Parathyroid adenoma (tissue), 2 donors: ENCODE measurements around the gene VARS1.
"Not testable (repeated sequence)": the region's sequence is repeated elsewhere in the genome, so short reads cannot be mapped to it uniquely, and the experiment has no call there.

Experiments
- H2AFZ ChIP-seq: fragments of 300-600 bp; sonication (generic); one replicate; pipeline ENCODE4 v1.7.0; 2017; ENCODE audit warnings: antibody characterized with exemption, mild to moderate bottlenecking
- H3K27ac ChIP-seq: fragments of 300-600 bp; sonication (generic); one replicate; pipeline ENCODE4 v1.7.0; 2017
- H3K27me3 ChIP-seq: fragments of 300-600 bp; sonication (generic); one replicate; pipeline ENCODE4 v1.7.0; 2017; ENCODE audit warnings: low read length; ENCODE audit not compliant: control insufficient read depth, insufficient read depth
- H3K36me3 ChIP-seq: fragments of 300-600 bp; sonication (generic); one replicate; pipeline ENCODE4 v1.7.0; 2017; ENCODE audit warnings: low read length; ENCODE audit not compliant: control insufficient read depth, insufficient read depth
- H3K4me1 ChIP-seq: fragments of 300-600 bp; sonication (generic); one replicate; pipeline ENCODE4 v1.7.0; 2017; ENCODE audit warnings: control low read depth
- H3K4me2 ChIP-seq: fragments of 300-600 bp; sonication (generic); one replicate; pipeline ENCODE4 v1.7.0; 2017; ENCODE audit warnings: low read length
- H3K4me3 ChIP-seq: fragments of 300-600 bp; sonication (generic); one replicate; pipeline ENCODE4 v1.7.0; 2017; ENCODE audit warnings: low read depth, low read length
- H3K79me2 ChIP-seq: fragments of 300-600 bp; sonication (generic); one replicate; pipeline ENCODE4 v1.7.0; 2017; ENCODE audit warnings: control low read depth
- H3K9ac ChIP-seq: fragments of 300-600 bp; sonication (generic); one replicate; pipeline ENCODE4 v1.7.0; 2017; ENCODE audit warnings: mild to moderate bottlenecking
- H3K9me3 ChIP-seq: fragments of 300-600 bp; sonication (generic); one replicate; pipeline ENCODE4 v1.7.0; 2017; ENCODE audit warnings: low read length; ENCODE audit not compliant: control insufficient read depth
- CTCF ChIP-seq: fragments of 300-600 bp; sonication (generic); IDR thresholded peaks from one replicate; pipeline ENCODE4 v1.7.0; 2017; ENCODE audit warnings: antibody characterized with exemption, mild to moderate bottlenecking
- donor health status: primary hyperparathyroidism.

VARS1 gene

GRCh38 chr6:31794294-31794865 is 1.2 kb downstream of the VARS1 start:
- Histone ChIP-seq H2AFZ (peak overlapping the region; percentile 98), H3K9me3 (no peaks in the 10 kb centered on the region), H3K36me3 (no peaks in the 10 kb centered on the region), H3K27me3 (no peaks in the 10 kb centered on the region), H3K4me1 (peaks cover 8% of the 10 kb centered on the region), H3K4me2 (peak overlapping the region; percentile 85), H3K4me3 (peak overlapping the region; percentile 86), H3K79me2 (no peaks in the 10 kb centered on the region), H3K9ac (peak overlapping the region; percentile 89), H3K27ac (peak overlapping the region; percentile 68)
- no peak for TF ChIP-seq CTCF

- not testable (repeated sequence) for H3K4me2 ChIP-seq, H3K4me3 ChIP-seq, H3K4me1 ChIP-seq, H3K9ac ChIP-seq, H3K27me3 ChIP-seq, H2AFZ ChIP-seq, H3K36me3 ChIP-seq, H3K79me2 ChIP-seq, H3K27ac ChIP-seq, H3K9me3 ChIP-seq
Measured at GRCh38 chr6:31793927-31794245, 1.7 kb downstream of the VARS1 start.

GRCh38 chr6:31792761-31793171 is 2.8 kb downstream of the VARS1 start:
- Histone ChIP-seq H3K79me2 (no peaks in the 10 kb centered on the region), H3K4me1 (peaks cover 8% of the 10 kb centered on the region), H3K4me3 (no peak overlapping the region), H3K27me3 (no peaks in the 10 kb centered on the region), H3K9me3 (no peaks in the 10 kb centered on the region), H3K9ac (no peak overlapping the region), H2AFZ (no peak overlapping the region), H3K36me3 (no peaks in the 10 kb centered on the region), H3K27ac (no peak overlapping the region), H3K4me2 (no peak overlapping the region)
- no peak for TF ChIP-seq CTCF

DNA sequence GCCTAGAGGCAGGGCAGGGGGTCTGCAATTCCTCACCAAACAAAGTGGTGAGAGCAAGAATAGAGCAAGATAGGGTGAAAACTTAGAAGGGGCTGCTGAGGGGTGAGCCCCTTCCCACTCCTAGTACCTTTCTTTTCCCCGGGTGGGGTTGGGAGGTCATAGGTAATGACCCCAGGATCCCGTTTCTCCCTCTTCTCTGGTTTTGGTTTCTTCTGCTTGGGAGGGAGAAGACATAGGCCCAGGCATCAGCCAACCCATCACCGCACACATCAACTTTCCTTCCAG is 3.5 kb downstream of the VARS1 start:
- H2AFZ ChIP-seq, result no peak overlapping the region
- no peaks in the 10 kb centered on the region for H3K27me3 ChIP-seq
- no peak overlapping the region for H3K27ac ChIP-seq
- no peak for TF ChIP-seq CTCF
- no peak overlapping the region for H3K4me2 ChIP-seq
- H3K36me3 ChIP-seq, result no peaks in the 10 kb centered on the region
- H3K4me1 ChIP-seq, result peaks cover 8% of the 10 kb centered on the region
- peaks cover 4% of the 10 kb centered on the region for H3K79me2 ChIP-seq
- no peaks in the 10 kb centered on the region for H3K9me3 ChIP-seq
- H3K9ac ChIP-seq, result no peak overlapping the region
- H3K4me3 ChIP-seq, result no peak overlapping the region

DNA sequence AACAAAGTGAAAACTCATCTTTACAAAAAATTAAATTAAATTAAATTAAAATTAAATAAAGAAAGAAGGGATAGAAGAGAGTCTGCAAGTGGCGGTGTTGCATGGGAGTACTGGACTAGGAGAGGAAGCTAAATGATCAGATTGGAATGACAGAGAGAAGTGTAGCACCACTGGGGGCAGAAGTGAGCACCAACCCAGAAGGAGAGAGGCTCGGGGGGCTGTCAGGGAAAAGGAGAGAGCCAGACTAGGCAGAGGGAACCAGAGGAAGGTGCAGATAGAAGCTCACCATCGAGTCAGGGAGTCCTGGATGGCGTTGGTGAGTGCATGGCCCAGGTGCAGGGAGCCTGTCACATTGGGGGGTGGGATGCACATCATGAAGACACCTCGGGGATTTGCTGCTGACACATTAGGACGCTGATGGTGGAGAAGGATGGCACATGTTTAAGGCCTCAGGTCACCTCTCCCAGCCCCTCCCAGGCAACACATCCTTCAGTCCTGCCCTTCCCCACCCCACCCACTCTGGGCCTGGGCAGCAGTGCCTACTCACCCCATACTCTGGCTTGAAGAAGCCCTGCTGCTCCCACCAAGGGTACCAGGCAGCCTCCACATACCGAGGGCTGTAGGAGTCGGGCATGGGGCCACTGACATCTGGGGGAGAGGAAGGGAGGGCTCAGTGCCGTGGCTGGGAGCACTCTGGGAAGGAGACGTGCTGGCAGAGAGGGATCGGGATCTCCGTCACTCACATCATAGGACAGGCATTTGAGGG is 4.0 kb downstream of the VARS1 start:
- Histone ChIP-seq H3K4me2 (no peak overlapping the region), H3K9ac (no peak overlapping the region), H3K9me3 (no peaks in the 10 kb centered on the region), H2AFZ (no peak overlapping the region), H3K36me3 (no peaks in the 10 kb centered on the region), H3K4me3 (no peak overlapping the region), H3K27me3 (no peaks in the 10 kb centered on the region), H3K79me2 (peaks cover 4% of the 10 kb centered on the region), H3K4me1 (peaks cover 8% of the 10 kb centered on the region), H3K27ac (no peak overlapping the region)
- TF ChIP-seq CTCF, result peak; percentile 42
